RWPE2 (cell line): ENCODE data around the gene NCF2.

Experiments used
- ATAC-seq: fragments of 200-7000 bp; cut with Tn5 transposase; 3 replicates; pipeline ENCODE4 v1.9.1; 2021; ENCODE audit warnings: low read depth
- DNase-seq: peaks from one replicate; pipeline ENCODE4 v3.0.0-alpha.2; 2020; ENCODE audit warnings: low spot score
- H3K27ac ChIP-seq: fragments of 450-650 bp; 2 replicates; pipeline ENCODE4 v1.5.1; 2017; ENCODE audit warnings: mild to moderate bottlenecking; ENCODE audit not compliant: poor library complexity, severe bottlenecking
- H3K27me3 ChIP-seq: fragments of 250-450 bp; sonication (Bioruptor Pico); 2 replicates; pipeline ENCODE4 v1.5.1; 2021; ENCODE audit warnings: mild to moderate bottlenecking, moderate library complexity; ENCODE audit not compliant: insufficient read depth, poor library complexity, severe bottlenecking
- H3K36me3 ChIP-seq: fragments of 250-450 bp; sonication (Bioruptor Pico); 2 replicates; pipeline ENCODE4 v1.5.1; 2020; ENCODE audit warnings: low read depth, mild to moderate bottlenecking, moderate library complexity
- H3K4me1 ChIP-seq: fragments of 250-450 bp; sonication (Bioruptor Pico); 2 replicates; pipeline ENCODE4 v1.5.1; 2021; ENCODE audit warnings: mild to moderate bottlenecking, moderate library complexity; ENCODE audit not compliant: insufficient read depth, poor library complexity, severe bottlenecking
- H3K4me3 ChIP-seq: fragments of 250-450 bp; sonication (Bioruptor Pico); 2 replicates; pipeline ENCODE4 v1.5.1; 2021; ENCODE audit warnings: mild to moderate bottlenecking, moderate library complexity; ENCODE audit not compliant: severe bottlenecking
- H3K9me3 ChIP-seq: fragments of 250-450 bp; sonication (Bioruptor Pico); 2 replicates; pipeline ENCODE4 v1.5.1; 2021; ENCODE audit warnings: mild to moderate bottlenecking, moderate library complexity; ENCODE audit not compliant: severe bottlenecking
- TF ChIP-seq, protein P1 (sequence below): fragments of 450-650 bp; IDR thresholded peaks from one replicate; pipeline ENCODE4 v1.5.1; 2017; ENCODE audit warnings: mild to moderate bottlenecking, moderate library complexity; ENCODE audit not compliant: poor library complexity, severe bottlenecking

The NCF2 gene, protein sequence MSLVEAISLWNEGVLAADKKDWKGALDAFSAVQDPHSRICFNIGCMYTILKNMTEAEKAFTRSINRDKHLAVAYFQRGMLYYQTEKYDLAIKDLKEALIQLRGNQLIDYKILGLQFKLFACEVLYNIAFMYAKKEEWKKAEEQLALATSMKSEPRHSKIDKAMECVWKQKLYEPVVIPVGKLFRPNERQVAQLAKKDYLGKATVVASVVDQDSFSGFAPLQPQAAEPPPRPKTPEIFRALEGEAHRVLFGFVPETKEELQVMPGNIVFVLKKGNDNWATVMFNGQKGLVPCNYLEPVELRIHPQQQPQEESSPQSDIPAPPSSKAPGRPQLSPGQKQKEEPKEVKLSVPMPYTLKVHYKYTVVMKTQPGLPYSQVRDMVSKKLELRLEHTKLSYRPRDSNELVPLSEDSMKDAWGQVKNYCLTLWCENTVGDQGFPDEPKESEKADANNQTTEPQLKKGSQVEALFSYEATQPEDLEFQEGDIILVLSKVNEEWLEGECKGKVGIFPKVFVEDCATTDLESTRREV

DNA sequence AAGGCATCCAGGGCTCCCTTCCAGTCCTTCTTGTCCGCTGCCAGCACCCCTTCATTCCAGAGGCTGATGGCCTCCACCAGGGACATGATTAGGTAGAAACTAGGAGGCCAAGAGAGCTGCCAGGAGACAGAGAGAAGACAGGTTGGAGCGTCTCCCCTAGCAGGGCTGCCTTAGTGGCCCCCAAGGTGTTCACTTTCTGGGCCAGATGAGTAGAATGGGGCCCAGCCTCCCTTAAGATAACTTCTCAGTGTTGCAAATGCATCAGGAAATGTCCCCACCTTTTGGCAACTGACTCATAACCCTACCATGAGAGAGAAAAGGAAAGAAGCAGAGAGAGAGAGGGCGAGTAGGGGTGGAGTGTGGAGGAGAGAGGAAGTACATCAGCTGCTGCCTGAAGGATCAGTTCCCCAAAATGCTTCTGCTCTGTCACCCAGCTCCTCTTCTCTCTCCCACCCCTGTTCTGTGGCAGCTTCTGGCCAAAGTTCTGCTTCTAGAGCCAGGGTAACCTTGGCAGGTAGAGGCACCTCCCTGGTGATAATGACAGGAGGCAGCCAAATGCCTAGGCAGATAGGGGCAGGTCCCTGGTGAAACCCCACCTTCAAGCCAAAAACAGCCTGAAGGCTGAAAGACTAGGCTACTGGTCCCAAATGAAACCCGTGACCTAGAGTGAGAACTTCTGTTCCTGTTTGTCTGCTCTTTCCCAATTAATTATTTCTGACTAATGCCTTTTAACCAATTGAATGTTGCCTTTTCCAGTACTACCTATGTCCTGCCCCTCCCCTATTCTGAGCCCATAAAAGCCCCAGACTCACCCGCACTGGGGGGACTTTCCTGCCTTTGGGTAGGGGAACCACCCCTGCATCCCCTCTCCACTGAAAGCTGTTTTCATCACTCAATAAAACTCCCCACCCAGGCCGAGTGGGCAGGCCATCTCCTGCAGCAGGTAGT lies at the start of gene NCF2:
Gene NCF2 (minus strand): TSS at position 216 of the 948 bp plus-strand sequence. CDS start 130 bp downstream, at position 86.
- H3K27ac ChIP-seq: no peak within 1 kb of the TSS
- TF ChIP-seq, protein P1, sequence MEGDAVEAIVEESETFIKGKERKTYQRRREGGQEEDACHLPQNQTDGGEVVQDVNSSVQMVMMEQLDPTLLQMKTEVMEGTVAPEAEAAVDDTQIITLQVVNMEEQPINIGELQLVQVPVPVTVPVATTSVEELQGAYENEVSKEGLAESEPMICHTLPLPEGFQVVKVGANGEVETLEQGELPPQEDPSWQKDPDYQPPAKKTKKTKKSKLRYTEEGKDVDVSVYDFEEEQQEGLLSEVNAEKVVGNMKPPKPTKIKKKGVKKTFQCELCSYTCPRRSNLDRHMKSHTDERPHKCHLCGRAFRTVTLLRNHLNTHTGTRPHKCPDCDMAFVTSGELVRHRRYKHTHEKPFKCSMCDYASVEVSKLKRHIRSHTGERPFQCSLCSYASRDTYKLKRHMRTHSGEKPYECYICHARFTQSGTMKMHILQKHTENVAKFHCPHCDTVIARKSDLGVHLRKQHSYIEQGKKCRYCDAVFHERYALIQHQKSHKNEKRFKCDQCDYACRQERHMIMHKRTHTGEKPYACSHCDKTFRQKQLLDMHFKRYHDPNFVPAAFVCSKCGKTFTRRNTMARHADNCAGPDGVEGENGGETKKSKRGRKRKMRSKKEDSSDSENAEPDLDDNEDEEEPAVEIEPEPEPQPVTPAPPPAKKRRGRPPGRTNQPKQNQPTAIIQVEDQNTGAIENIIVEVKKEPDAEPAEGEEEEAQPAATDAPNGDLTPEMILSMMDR: no peak
- H3K4me1 ChIP-seq: peaks cover 7% of the 10 kb centered on the region
- no peaks in the 10 kb centered on the region for H3K9me3 ChIP-seq
- no peak for DNase-seq
- no peak within 1 kb of the TSS for H3K4me3 ChIP-seq
- peak; percentile 63 for ATAC-seq
- H3K36me3 ChIP-seq: no peaks in the 10 kb centered on the region
- H3K27me3 ChIP-seq: no peaks in the 10 kb centered on the region

DNA sequence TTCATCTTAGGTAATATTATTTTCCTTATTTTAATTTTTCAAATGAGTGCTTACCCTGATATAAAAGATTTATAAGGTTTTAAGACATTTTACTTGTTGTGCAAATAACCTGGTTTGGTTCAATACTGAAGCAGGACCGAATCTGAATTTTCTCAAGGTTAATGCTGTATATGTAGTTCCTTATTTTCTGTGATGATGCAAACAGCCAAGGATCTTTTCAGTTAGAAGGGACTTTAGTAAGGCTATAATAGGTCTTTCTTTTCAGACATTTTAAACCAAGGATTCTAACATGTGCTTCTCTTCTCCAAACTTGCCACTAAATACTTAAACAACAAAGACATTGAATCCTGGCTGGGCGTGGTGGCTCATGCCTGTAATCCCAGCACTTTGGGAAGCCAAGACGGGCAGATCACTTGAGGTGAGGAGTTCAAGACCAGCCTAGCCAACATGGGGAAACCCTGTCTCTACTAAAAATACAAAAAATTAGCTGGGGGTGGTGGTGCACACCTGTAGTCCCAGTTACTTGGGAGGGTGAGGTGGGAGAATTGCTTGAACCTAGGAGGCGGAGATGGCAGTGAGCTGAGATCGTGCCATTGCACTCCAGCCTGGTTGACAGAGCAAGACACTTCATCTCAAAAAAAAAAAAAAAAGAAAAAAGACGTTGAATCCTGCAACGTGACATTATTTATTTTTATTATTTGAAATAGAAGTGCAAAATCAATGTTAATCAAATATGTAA lies 48.6 kb upstream of the NCF2 start:
- Histone ChIP-seq H3K9me3 (no peaks in the 10 kb centered on the region), H3K27ac (no peak overlapping the region), H3K4me3 (no peak overlapping the region), H3K36me3 (peaks cover 3% of the 10 kb centered on the region; the same call in 1 of the 2 replicates), H3K27me3 (no peaks in the 10 kb centered on the region), H3K4me1 (no peaks in the 10 kb centered on the region)
- DNase-seq (no peak), ATAC-seq (no peak)
- TF ChIP-seq, protein P1: no peak

DNA sequence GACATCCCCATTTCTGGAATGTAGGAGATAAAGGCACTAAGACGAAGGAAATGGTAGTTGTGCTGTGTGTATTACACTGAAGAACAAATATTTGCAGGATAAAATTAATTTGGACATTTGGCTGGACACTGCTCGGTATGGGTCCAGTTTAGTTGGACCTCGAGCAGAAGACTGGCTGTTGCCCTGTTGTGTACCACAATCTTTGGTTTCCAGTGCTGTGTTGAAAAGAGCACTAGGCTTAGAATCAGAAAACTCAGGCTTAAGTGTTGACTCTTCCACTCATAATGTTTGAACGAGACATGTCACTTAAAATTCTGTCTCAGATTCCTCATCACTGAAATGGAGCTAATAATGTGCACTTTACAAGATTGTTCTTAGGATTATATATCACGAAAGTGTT lies 46.5 kb upstream of the NCF2 start:
- no peak overlapping the region for H3K27ac ChIP-seq
- H3K27me3 ChIP-seq: no peaks in the 10 kb centered on the region
- H3K4me3 ChIP-seq: no peak overlapping the region
- H3K4me1 ChIP-seq: peaks cover 17% of the 10 kb centered on the region
- ATAC-seq (no peak), DNase-seq (no peak)
- TF ChIP-seq, protein P1: no peak
- no peaks in the 10 kb centered on the region for H3K9me3 ChIP-seq
- H3K36me3 ChIP-seq: peaks cover 18% of the 10 kb centered on the region

DNA sequence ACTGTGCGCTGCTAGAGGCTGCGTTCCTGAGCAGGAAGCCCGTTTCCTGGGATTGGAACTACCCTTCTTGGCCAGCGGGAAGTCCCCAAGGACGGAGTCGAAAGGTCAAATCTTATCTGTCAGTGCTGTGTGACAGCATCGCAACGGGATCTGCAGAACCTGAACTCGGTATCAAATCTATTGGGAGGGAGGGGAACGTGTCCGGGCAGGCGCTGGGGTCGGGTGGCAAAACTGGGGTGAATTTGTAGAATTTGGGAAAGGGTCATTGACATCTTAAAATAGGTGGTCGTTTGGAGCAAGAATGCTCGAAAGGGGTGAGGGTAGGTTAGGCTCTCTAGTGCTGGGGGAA lies 46.0 kb upstream of the NCF2 start:
- no peaks in the 10 kb centered on the region for H3K27me3 ChIP-seq
- DNase-seq: no peak
- no peaks in the 10 kb centered on the region for H3K9me3 ChIP-seq
- peaks cover 18% of the 10 kb centered on the region for H3K4me1 ChIP-seq
- peak overlapping the region; percentile 64 for H3K4me3 ChIP-seq
- peaks cover 22% of the 10 kb centered on the region for H3K36me3 ChIP-seq
- no peak for ATAC-seq
- TF ChIP-seq, protein P1: no peak
- no peak overlapping the region for H3K27ac ChIP-seq
